ENCODE data around the gene RASGRF1.
"Not testable (repeated sequence)": the region's sequence is repeated elsewhere in the genome, so short reads cannot be mapped to it uniquely, and the experiment has no call there.

RASGRF1 gene

DNA sequence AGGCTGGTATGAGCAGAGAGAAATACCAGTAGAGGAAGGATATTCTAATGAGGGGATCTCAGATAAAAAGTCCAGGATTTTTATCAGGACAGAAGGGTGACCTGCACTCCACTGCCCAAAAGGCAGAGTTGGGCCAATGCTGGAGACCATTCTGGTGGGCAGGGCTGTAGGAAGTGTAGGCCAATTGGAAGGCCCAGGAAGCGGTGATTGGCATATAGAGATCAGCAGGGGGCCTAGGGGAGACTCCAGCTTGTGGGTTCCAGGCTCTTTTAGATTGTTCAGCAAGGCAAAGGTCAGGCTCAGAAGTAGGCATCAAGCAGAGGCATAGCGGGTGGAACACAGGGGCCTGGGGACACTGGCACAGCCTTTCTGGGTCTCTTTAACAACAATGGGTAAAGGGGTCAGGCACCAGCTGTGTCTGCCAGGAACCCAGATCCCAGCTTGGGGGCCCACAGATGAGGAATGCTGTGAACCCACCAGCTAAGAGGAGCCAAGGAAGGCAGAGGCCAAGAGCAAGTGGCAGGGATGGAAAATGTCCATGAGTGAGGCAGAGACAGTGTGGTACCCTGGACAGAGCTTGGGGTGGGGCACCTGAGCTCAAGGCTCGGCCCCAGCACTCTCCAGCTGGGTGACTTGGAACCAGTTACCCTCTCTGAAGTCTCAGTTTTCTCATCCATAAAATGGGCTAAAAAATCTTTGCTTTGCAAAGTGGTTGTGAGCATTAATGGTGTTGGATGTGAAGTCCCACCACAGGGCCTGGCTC is 27.0 kb upstream of the RASGRF1 start:
- DNase-seq (ENCODE audit: low spot score in 2 of 2): no peak
- Mint-ChIP-seq H3K27ac (ENCODE audit: low read depth) (no peak overlapping the region), H3K4me3 (no peak overlapping the region), H3K36me3 (ENCODE audit: insufficient read depth) (no peaks in the 10 kb centered on the region), H3K4me1 (no peaks in the 10 kb centered on the region), H3K9me3 (no peaks in the 10 kb centered on the region), H3K27me3 (peaks cover 57% of the 10 kb centered on the region)
- no peak for ATAC-seq (replicated peaks; ENCODE audit: extremely low read depth, poor library complexity, severe bottlenecking)

DNA sequence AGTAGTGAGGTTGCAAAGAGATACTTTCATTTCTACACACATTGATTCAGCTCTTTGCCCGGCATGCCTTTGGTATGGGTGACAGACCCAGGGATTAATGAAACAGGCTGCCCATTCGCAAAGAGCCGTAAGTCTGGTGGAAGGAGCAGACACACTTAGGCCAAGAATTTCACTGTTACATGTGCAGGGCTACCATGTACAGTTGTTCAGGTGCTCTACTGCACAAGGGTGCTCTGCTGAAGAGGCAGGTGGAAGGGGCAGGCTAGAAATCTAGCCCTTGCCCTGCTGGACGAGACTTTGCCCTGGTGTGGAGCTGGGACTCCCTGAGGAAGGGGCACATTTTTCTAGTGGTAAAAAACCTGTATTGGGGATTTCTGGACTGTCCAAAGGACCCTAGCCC is 26.2 kb upstream of the RASGRF1 start:
- DNase-seq (ENCODE audit: low spot score in 2 of 2): no peak
- Mint-ChIP-seq H3K27me3 (peaks cover 54% of the 10 kb centered on the region), H3K27ac (ENCODE audit: low read depth) (no peak overlapping the region), H3K4me3 (no peak overlapping the region), H3K9me3 (no peaks in the 10 kb centered on the region), H3K36me3 (ENCODE audit: insufficient read depth) (no peaks in the 10 kb centered on the region), H3K4me1 (no peaks in the 10 kb centered on the region)
- no peak for ATAC-seq (replicated peaks; ENCODE audit: extremely low read depth, poor library complexity, severe bottlenecking)

DNA sequence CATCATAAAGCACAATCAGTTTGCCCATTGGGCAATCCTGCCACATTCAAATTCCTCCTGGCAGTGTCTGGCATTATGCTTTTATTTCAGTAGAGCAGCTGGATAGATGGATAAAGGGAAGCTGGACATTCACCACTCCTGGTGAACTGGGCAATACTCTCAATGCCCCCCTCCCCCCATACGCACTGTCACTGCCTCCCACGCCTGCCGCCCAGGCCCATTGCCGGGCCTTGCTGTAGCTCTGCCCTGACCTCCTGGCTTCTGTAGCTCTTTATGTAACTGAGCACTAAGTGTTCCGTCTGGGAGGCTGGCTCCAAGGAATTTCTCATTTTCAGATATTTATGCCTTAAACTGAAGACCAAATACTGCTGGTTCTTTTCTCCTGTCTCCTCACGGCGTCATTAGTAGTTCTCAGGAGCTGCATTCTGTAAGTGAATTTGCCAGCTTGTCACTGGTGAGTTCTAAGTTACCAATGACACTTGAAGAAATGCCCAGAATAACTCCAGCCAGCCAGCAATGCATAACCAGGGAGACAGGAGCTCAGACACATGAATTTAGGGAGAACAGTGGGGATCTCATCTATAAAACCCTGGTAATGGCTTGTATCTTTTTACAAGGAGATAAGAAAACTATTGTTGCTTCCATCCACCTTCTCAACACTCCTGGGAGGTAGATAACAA is 25.5 kb upstream of the RASGRF1 start:
- H3K27me3 Mint-ChIP-seq: peaks cover 54% of the 10 kb centered on the region
- no peaks in the 10 kb centered on the region for H3K9me3 Mint-ChIP-seq
- DNase-seq (ENCODE audit: low spot score in 2 of 2): no peak
- no peak overlapping the region for H3K4me3 Mint-ChIP-seq
- H3K4me1 Mint-ChIP-seq: no peaks in the 10 kb centered on the region
- no peak for ATAC-seq (replicated peaks; ENCODE audit: extremely low read depth, poor library complexity, severe bottlenecking)
- H3K36me3 Mint-ChIP-seq (ENCODE audit: insufficient read depth): no peaks in the 10 kb centered on the region
- no peak overlapping the region for H3K27ac Mint-ChIP-seq (ENCODE audit: low read depth)

DNA sequence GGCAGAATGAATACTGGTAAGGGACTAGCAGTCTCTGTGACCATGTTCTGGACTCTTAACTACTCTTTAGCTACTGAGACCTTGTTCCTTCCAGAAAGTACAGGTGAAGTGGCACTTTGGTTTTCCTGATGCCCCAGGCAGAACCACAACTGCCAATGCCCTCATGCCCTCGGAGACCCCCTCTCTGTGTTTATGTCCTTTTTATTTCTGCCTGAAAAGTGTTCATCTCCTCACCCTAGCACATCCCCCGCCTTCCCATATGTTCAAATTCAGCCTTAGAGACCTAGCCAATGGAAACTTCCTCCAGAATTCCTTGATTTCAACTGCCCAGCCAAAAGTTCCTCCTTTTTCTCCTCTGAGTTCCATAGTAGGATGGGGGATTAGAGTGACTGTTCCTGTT is 23.3 kb upstream of the RASGRF1 start:
- Mint-ChIP-seq H3K27me3 (peaks cover 72% of the 10 kb centered on the region), H3K4me1 (no peaks in the 10 kb centered on the region), H3K4me3 (no peak overlapping the region), H3K36me3 (ENCODE audit: insufficient read depth) (no peaks in the 10 kb centered on the region), H3K9me3 (no peaks in the 10 kb centered on the region), H3K27ac (ENCODE audit: low read depth) (no peak overlapping the region)
- no peak for ATAC-seq (replicated peaks; ENCODE audit: extremely low read depth, poor library complexity, severe bottlenecking)
- no peak for DNase-seq (ENCODE audit: low spot score in 2 of 2)

DNA sequence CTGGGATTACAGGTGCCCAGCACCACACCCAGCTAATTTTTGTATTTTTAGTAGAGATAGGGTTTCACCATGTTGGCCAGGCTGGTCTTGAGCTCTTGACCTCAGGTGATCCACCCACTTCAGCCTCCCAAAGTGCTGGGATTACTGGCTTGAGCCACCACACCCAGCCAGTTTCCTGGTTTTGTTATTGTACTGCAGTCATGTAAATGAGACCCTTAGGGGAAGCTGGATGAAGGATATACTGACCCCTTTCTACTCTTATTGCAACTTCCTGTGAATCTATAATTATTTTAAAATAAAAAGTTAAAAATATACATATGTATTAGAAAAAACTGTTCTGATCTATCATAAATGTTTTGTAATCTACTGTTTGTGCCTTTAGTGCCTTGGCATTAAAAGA is 20.8 kb upstream of the RASGRF1 start:
- peaks cover 79% of the 10 kb centered on the region for H3K27me3 Mint-ChIP-seq
- H3K27ac Mint-ChIP-seq (ENCODE audit: low read depth); H3K9me3 Mint-ChIP-seq; H3K4me3 Mint-ChIP-seq; ATAC-seq (replicated peaks; ENCODE audit: extremely low read depth, poor library complexity, severe bottlenecking); DNase-seq (ENCODE audit: low spot score in 2 of 2); H3K36me3 Mint-ChIP-seq (ENCODE audit: insufficient read depth); H3K4me1 Mint-ChIP-seq: not testable (repeated sequence)

DNA sequence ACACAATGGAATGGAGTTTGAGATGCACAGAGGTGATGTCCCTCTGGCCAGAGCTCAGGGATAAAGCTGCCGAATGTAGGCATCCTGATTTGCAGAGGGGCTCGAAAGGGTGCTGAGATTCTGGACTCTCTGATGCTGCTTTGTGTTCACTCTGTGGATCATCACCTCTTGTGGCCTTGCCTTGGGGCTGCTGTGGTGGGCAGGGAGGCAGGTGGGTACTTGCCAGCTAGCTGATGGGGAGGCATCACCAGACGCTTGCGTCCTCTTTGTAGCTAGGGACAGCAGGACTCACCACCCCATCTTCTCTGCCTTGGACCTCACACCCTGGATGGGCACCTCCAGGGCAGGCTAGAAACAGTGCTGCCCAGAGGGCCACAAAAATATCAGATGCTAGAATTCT is 14.6 kb upstream of the RASGRF1 start:
- ATAC-seq (replicated peaks; ENCODE audit: extremely low read depth, poor library complexity, severe bottlenecking) (no peak), DNase-seq (ENCODE audit: low spot score in 2 of 2) (no peak)
- H3K4me3 Mint-ChIP-seq: no peak overlapping the region
- no peaks in the 10 kb centered on the region for H3K4me1 Mint-ChIP-seq
- no peaks in the 10 kb centered on the region for H3K9me3 Mint-ChIP-seq
- H3K27me3 Mint-ChIP-seq: peaks cover 94% of the 10 kb centered on the region
- H3K36me3 Mint-ChIP-seq (ENCODE audit: insufficient read depth): no peaks in the 10 kb centered on the region
- no peak overlapping the region for H3K27ac Mint-ChIP-seq (ENCODE audit: low read depth)

DNA sequence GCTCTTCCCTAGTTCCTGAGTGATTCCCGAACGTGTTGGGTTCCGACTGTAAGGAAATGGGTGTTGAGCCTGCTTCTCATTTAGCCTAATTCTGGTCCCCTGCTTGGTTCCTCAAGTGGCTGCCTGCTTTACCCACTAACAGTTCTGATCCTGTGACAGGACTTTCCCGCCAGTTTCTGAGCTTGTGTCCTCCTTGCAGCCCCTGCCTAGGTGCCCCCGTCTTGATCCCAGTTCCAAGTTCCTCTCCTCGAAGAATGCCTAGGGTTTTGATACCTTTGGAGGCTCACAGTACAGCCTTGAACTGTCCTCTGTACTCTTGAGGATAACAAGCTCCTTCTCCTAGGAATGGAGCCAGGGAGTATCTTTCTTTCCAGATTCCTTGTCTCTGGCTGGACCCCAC is 12.0 kb upstream of the RASGRF1 start:
- Mint-ChIP-seq H3K4me3 (no peak overlapping the region), H3K4me1 (no peaks in the 10 kb centered on the region), H3K27ac (ENCODE audit: low read depth) (no peak overlapping the region), H3K36me3 (ENCODE audit: insufficient read depth) (no peaks in the 10 kb centered on the region), H3K9me3 (no peaks in the 10 kb centered on the region), H3K27me3 (peaks cover 78% of the 10 kb centered on the region)
- ATAC-seq (replicated peaks; ENCODE audit: extremely low read depth, poor library complexity, severe bottlenecking): no peak
- DNase-seq (ENCODE audit: low spot score in 2 of 2): peak in 1 of 2 donors; percentile 8

GRCh38 chr15:79101866-79102581 is 11.4 kb upstream of the RASGRF1 start:
- no peak for ATAC-seq (replicated peaks; ENCODE audit: extremely low read depth, poor library complexity, severe bottlenecking)
- Mint-ChIP-seq H3K36me3 (ENCODE audit: insufficient read depth) (no peaks in the 10 kb centered on the region), H3K4me3 (no peak overlapping the region), H3K4me1 (no peaks in the 10 kb centered on the region), H3K27ac (ENCODE audit: low read depth) (no peak overlapping the region), H3K27me3 (peaks cover 78% of the 10 kb centered on the region), H3K9me3 (no peaks in the 10 kb centered on the region)
- DNase-seq (ENCODE audit: low spot score in 2 of 2): peak in 1 of 2 donors; percentile 2

- ATAC-seq (replicated peaks; ENCODE audit: extremely low read depth, poor library complexity, severe bottlenecking): no peak
- H3K36me3 Mint-ChIP-seq (ENCODE audit: insufficient read depth): no peaks in the 10 kb centered on the region
- H3K27me3 Mint-ChIP-seq: peaks cover 78% of the 10 kb centered on the region
- DNase-seq (ENCODE audit: low spot score in 2 of 2): no peak
- no peak overlapping the region for H3K27ac Mint-ChIP-seq (ENCODE audit: low read depth)
- no peaks in the 10 kb centered on the region for H3K4me1 Mint-ChIP-seq
- no peaks in the 10 kb centered on the region for H3K9me3 Mint-ChIP-seq
- no peak overlapping the region for H3K4me3 Mint-ChIP-seq
Measured at GRCh38 chr15:79099692-79100091, 9.1 kb upstream of the RASGRF1 start.

GRCh38 chr15:79094611-79095021 is 4.0 kb upstream of the RASGRF1 start:
- H3K27ac Mint-ChIP-seq (ENCODE audit: low read depth): no peak overlapping the region
- ATAC-seq (replicated peaks; ENCODE audit: extremely low read depth, poor library complexity, severe bottlenecking): no peak
- DNase-seq (ENCODE audit: low spot score in 2 of 2): no peak
- H3K9me3 Mint-ChIP-seq: no peaks in the 10 kb centered on the region
- H3K4me1 Mint-ChIP-seq: peaks cover 8% of the 10 kb centered on the region
- no peaks in the 10 kb centered on the region for H3K36me3 Mint-ChIP-seq (ENCODE audit: insufficient read depth)
- H3K27me3 Mint-ChIP-seq: peaks cover 80% of the 10 kb centered on the region
- H3K4me3 Mint-ChIP-seq: no peak overlapping the region

- Mint-ChIP-seq H3K27ac (ENCODE audit: low read depth) (no peak overlapping the region), H3K4me1 (peaks cover 8% of the 10 kb centered on the region), H3K27me3 (peaks cover 92% of the 10 kb centered on the region), H3K4me3 (no peak overlapping the region), H3K9me3 (no peaks in the 10 kb centered on the region), H3K36me3 (ENCODE audit: insufficient read depth) (no peaks in the 10 kb centered on the region)
- no peak for ATAC-seq (replicated peaks; ENCODE audit: extremely low read depth, poor library complexity, severe bottlenecking)
- no peak for DNase-seq (ENCODE audit: low spot score in 2 of 2)
Measured at GRCh38 chr15:79093352-79093935, 2.9 kb upstream of the RASGRF1 start.

DNA sequence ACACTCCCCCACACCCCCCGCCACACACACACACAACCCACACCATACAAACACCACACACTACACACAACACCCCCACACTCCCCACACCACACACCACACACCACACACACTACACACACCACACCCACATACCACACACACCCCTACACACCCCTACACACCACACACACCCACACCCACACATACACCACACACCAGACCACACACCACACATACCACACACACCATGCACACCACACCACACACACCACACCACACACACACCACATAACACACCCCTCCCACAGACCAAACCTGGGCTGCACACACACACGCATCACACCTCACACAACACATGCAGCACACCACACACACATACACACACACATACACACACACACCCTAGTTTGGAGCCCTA is 1.8 kb upstream of the RASGRF1 start:
- no peak for ATAC-seq (replicated peaks; ENCODE audit: extremely low read depth, poor library complexity, severe bottlenecking)
- H3K36me3 Mint-ChIP-seq (ENCODE audit: insufficient read depth): no peaks in the 10 kb centered on the region
- H3K4me3 Mint-ChIP-seq: no peak overlapping the region
- no peak overlapping the region for H3K27ac Mint-ChIP-seq (ENCODE audit: low read depth)
- H3K9me3 Mint-ChIP-seq: no peaks in the 10 kb centered on the region
- DNase-seq (ENCODE audit: low spot score in 2 of 2): no peak
- H3K27me3 Mint-ChIP-seq: peaks cover 96% of the 10 kb centered on the region
- peaks cover 8% of the 10 kb centered on the region for H3K4me1 Mint-ChIP-seq

Data from central memory CD8-positive, alpha-beta T cell (primary cell).